Medulla oblongata (tissue), 1 donor: ENCODE results near the gene LIMCH1.

Source experiments
- DNase-seq: peaks from one replicate; pipeline ENCODE4 v3.0.0-alpha.2; 2015; ENCODE audit errors: extremely low spot score

LIMCH1 gene

GRCh38 chr4:41602886-41603498 is 65.0 kb downstream of the LIMCH1 start:
- no peak for DNase-seq

DNA sequence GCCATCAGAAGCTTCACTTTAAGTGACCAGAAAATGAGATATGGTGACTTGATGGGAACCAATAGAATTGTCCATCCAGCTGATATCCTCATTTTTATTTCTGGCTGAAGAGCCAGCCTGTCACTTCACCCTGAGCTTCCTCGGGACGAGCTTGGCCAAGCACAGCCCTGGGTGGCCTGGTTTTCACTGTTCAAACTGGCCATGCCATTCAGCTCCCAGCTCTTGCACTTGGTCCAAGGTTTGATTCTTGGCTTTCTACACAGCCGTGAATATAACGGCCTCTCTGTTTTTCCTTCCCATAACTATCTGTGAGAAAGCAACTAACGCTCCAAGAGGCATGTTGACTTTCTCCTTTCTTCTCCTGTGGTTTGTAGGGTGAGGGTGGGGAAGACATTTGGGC is 71.9 kb downstream of the LIMCH1 start:
- DNase-seq, result peak; percentile 47

DNA sequence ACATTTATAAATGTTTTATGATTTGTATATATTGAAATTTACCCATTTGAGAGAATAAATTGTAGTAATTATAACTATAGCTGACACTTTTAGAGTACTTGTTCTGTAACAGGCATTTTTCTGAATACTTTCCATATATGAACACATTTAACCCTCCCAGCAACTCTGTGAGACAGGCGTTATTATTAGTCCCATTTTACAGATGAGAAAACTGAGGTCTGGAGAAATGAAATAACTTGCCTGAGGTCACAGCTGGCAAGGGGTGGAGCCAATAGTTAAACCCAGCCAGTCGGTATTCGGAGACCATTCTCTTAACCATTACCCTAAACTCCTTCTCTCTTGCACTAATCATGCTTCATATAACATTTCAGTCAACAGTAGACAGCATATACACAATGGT is 72.5 kb downstream of the LIMCH1 start:
- no peak for DNase-seq

- no peak for DNase-seq
Measured at GRCh38 chr4:41611124-41611838, 73.3 kb downstream of the LIMCH1 start.

GRCh38 chr4:41611881-41612871 is 74.2 kb downstream of the LIMCH1 start:
- peak; percentile 95 for DNase-seq

- DNase-seq, result peak; percentile 47
Measured at GRCh38 chr4:41613386-41613785, 75.4 kb downstream of the LIMCH1 start.

GRCh38 chr4:41613821-41614220 is 75.9 kb downstream of the LIMCH1 start:
- DNase-seq, result peak; percentile 46

DNA sequence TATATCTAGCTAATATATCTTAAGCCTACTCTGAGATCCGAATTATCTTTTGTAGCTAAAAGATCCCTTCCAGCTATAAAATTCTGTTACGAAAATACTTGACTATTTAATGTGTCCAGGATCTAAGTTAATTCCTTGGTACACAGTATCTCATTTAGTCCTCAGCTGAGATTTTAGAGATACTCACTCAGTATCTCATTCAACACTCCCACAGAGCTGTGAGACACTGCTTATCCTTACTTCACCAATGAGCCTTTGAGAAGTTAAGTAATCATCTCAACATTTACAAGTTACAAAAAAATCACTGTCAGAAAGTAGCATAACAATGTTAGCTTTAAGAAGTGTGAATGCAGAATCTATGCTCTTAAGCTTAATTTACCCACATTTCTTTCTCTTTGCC is 76.6 kb downstream of the LIMCH1 start:
- no peak for DNase-seq

DNA sequence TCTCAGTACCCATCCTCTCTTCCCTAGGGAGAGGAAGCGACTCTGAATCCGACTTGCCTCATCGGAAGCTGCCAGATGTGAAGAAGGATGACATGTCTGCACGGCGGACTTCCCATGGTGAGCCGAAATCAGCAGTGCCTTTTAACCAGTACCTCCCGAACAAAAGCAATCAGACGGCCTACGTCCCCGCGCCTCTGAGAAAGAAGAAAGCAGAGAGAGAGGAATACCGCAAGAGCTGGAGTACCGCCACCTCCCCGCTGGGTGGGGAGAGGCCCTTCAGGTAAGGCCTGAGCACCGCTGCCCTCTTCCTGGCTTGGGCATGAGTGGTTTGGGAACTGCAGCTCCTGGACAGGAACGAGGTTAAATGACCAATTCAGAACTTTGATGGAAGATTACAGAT is 81.2 kb downstream of the LIMCH1 start:
- DNase-seq, result no peak

DNA sequence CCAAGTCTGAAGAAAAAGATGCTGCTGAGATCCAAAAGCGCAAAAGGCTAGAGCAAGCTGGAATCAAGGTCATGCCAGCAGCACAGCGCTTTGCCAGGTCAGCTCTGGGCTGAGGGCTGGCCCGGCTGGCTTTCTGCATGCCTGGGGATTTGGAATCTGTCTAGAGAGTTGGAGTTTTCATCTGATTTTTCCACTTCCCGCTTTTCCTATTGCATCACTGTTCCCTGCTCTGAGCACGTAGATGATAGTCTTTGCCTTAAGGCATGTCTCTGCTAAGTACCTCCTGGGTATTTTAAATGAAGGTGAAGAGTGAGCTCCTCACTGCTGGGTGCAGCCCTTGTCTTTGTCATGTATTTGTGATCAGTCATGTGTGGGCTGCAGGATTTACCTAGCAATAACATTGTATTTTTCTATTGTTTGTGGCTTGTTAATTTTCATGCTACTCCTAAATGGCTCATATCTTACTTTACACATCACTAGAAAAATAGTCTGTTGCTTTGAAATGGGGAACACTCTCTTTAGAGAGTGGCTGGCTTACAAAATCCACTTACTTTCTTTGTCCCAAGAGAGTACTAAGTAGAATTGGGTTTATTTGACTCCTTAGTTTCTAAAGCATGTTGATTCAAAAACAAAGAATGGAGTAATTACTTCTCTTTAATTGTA is 82.8 kb downstream of the LIMCH1 start:
- DNase-seq, result no peak

- peak; percentile 83 for DNase-seq
Measured at GRCh38 chr4:41622787-41623186, 84.8 kb downstream of the LIMCH1 start.

GRCh38 chr4:41624765-41625164 is 86.8 kb downstream of the LIMCH1 start:
- DNase-seq, result no peak

GRCh38 chr4:41625531-41625930 is 87.6 kb downstream of the LIMCH1 start:
- no peak for DNase-seq

DNA sequence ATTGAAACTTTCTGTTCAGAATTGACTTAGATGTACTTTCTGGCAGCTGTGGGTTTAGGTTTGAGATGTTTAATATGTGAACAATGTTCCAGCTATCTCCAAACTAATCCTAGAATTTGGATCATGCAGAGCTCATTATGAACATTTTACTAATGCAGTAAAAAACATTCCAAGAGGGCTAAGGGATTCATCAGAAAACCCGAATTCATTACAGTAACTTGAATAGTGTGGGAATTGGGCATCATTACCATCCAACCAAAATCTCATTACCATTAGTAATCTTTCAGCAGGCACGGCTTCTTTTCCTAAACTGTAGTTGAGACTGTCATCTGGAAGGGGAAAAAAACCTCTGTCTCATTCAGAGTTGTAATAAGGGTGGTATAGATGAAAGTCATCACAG is 91.0 kb downstream of the LIMCH1 start:
- no peak for DNase-seq

- no peak for DNase-seq
Measured at GRCh38 chr4:41631523-41631922, 93.6 kb downstream of the LIMCH1 start.

DNA sequence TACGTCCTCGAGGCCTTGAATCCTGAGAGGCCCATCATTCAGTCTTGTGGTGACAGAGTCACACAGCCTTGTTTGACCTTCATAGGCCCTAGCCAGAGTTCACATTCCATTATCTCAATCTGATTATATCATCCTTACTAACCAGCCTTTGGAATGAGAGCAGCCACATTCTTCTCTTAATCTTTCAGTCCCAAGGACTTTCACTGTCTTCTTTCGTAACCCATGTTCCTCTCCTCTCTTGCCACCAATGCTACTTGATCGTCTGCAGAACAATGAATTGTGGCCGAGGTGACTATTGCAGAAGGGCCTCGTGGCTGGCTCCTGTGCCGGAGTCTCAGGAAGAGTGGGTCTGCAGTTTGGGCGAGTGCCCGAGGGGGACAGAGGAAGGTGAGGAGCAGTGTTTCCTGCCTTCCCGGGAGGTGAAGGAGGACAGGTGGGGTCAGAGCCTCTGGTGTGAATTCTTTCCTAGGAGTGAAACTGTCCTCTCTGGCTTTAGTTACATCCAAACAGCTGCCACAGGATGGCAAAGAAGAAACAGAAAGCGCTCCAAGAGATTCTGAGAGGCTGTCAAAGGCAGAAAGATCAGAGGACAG is 94.6 kb downstream of the LIMCH1 start:
- no peak for DNase-seq

GRCh38 chr4:41633321-41633720 is 95.4 kb downstream of the LIMCH1 start:
- no peak for DNase-seq

GRCh38 chr4:41635441-41635840 is 97.5 kb downstream of the LIMCH1 start:
- DNase-seq, result no peak

DNA sequence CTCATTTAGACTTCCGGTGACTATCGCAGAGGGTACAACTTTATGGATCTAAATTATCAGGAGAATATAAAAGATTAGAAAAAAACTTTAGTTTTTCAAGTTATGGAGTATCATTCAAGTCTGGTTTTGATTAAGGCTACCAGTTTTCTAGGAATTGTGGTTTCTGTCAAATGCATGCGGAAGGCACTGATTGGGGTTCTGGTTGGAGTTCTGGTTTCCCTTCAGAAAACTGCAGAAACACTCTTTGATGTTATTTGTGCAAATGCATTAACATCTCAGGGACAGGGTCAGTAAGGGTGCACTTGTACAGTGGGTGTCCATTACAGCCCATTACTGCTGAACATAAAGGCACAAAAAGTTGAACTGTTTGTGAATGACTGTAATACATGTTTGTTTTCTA is 100.2 kb downstream of the LIMCH1 start:
- no peak for DNase-seq

GRCh38 chr4:41638866-41639265 is 100.9 kb downstream of the LIMCH1 start:
- no peak for DNase-seq

DNA sequence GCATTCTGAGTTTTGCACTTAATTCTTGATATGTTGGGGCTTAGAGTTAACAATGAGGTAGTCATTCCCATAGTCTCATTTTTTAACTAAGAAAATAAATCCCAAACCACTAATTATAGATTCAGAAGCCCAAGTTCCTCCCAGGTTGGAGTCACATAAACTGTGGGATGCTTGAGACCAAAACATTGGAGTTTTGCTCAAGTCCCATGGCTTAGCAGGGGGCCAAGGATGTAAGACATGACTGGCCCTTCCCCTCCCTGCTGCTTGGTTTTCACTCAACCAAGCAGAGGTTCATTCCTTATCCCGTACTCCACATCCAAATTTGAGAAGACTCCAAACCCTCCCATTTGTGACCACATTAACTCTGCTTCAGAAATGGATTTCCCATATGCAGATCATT is 101.3 kb downstream of the LIMCH1 start:
- DNase-seq, result no peak

DNA sequence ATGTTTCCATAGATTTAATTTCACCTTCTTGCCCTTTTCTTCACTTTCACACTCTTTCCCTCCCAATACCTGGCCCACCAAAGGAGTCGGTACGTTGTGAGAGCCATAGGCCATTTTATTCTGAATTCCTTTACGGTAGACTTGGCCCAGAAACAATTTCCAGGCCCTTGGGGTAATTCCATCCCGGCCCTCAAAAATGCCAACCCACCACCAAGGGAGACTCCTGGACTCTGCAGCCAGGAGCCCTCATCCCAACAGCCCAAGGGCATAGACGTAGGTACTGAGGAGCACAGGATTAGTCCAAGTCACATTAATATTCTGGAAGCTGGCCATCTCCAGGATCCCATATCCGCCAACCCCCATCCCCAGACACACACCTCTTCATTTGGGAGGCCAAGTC is 102.9 kb downstream of the LIMCH1 start:
- no peak for DNase-seq
